GM15510 (cell line): ENCODE measurements around the gene SNTB2.

ENCODE experiments used
- POLR2A ChIP-seq: IDR thresholded peaks from 3 replicates; pipeline ENCODE4 v1.6.1; 2011; ENCODE audit warnings: borderline replicate concordance; ENCODE audit not compliant: insufficient read length; ENCODE audit errors: extremely low read depth

Gene SNTB2

GRCh38 chr16:69195369-69196029 lies 8.5 kb downstream of the SNTB2 start:
- no peak for TF ChIP-seq POLR2A

- TF ChIP-seq POLR2A = no peak
These were observed 10.6 kb downstream of the SNTB2 start for GRCh38 chr16:69197573-69197972.

GRCh38 chr16:69199382-69199781 lies 12.4 kb downstream of the SNTB2 start:
- no peak for TF ChIP-seq POLR2A

GRCh38 chr16:69201291-69201690 lies 14.3 kb downstream of the SNTB2 start:
- TF ChIP-seq POLR2A = no peak

GRCh38 chr16:69201787-69202186 lies 14.8 kb downstream of the SNTB2 start:
- no peak for TF ChIP-seq POLR2A

GRCh38 chr16:69204172-69204571 lies 17.2 kb downstream of the SNTB2 start:
- no peak for TF ChIP-seq POLR2A

- TF ChIP-seq POLR2A = no peak
These were observed 22.8 kb downstream of the SNTB2 start for GRCh38 chr16:69209735-69210134.

GRCh38 chr16:69217433-69217832 lies 30.5 kb downstream of the SNTB2 start:
- no peak for TF ChIP-seq POLR2A

GRCh38 chr16:69219279-69219678 lies 32.3 kb downstream of the SNTB2 start:
- TF ChIP-seq POLR2A = no peak

GRCh38 chr16:69223882-69224281 lies 36.9 kb downstream of the SNTB2 start:
- no peak for TF ChIP-seq POLR2A

GRCh38 chr16:69225121-69225520 lies 38.2 kb downstream of the SNTB2 start:
- TF ChIP-seq POLR2A = no peak

- TF ChIP-seq POLR2A = no peak
These were observed 46.2 kb downstream of the SNTB2 start for GRCh38 chr16:69233124-69233523.

- no peak for TF ChIP-seq POLR2A
These were observed 47.5 kb downstream of the SNTB2 start for GRCh38 chr16:69234460-69234859.

GRCh38 chr16:69236319-69236718 lies 49.4 kb downstream of the SNTB2 start:
- TF ChIP-seq POLR2A = no peak

GRCh38 chr16:69237296-69237695 lies 50.3 kb downstream of the SNTB2 start:
- TF ChIP-seq POLR2A = no peak

- TF ChIP-seq POLR2A = no peak
These were observed 52.9 kb downstream of the SNTB2 start for GRCh38 chr16:69239851-69240250.

GRCh38 chr16:69240331-69240730 lies 53.4 kb downstream of the SNTB2 start:
- no peak for TF ChIP-seq POLR2A
